Panc1 (cell line): ENCODE measurements around the gene KLHL12. TPM values are rescaled to one million over a fixed set of nuclear protein-coding genes. Genes with fewer than 3 reads are reported as not detected.

ENCODE experiments used
- ATAC-seq: fragments of 200-7000 bp; cut with Tn5 transposase; 2 replicates; pipeline ENCODE4 v1.9.1; 2020; ENCODE audit warnings: mild to moderate bottlenecking, moderate library complexity
- BruUV-seq: library from RNA; stranded (reverse); fragments of 400-500 nt; replicated peaks from 2 replicates; lab custom pipeline; 2021; lab: Mats Ljungman, UMichigan
- CTCF ChIA-PET: fragments of 300-600 bp; sonication (Branson Sonifier 250); formaldehyde crosslinking; loops from one replicate; lab custom pipeline; 2022; ENCODE audit warnings: antibody characterized with exemption; lab: Charles Lee
- POLR2A ChIA-PET: fragments of 300-600 bp; sonication (Branson Sonifier 250); formaldehyde crosslinking; loops from one replicate; lab custom pipeline; 2022; ENCODE audit warnings: antibody characterized with exemption; lab: Charles Lee
- DNase-seq: peaks from one replicate; pipeline ENCODE4 v3.0.0-alpha.2; 2010; ENCODE audit warnings: low read depth, low spot score
- H3K27ac ChIP-seq: 2 replicates; pipeline ENCODE4 v1.5.1; 2011; ENCODE audit warnings: mild to moderate bottlenecking, low read length, inconsistent platforms
- H3K27me3 ChIP-seq: fragments of 200-500 bp; sonication (Bioruptor generic); 2 replicates; pipeline ENCODE4 v1.6.0; 2014; ENCODE audit warnings: low read length, inconsistent platforms; ENCODE audit not compliant: control insufficient read depth, insufficient read depth
- H3K36me3 ChIP-seq: fragments of 200-500 bp; sonication (Bioruptor generic); 2 replicates; pipeline ENCODE4 v1.5.1; 2014; ENCODE audit warnings: inconsistent platforms, mild to moderate bottlenecking, low read length, moderate library complexity; ENCODE audit not compliant: control insufficient read depth, insufficient read depth
- H3K4me1 ChIP-seq: 2 replicates; pipeline ENCODE4 v1.5.1; 2011; ENCODE audit warnings: inconsistent platforms, mild to moderate bottlenecking, low read length, moderate library complexity; ENCODE audit not compliant: control insufficient read depth, insufficient read depth
- H3K4me3 ChIP-seq, 2 experiments: 2 replicates each; pipeline ENCODE4 v1.5.1; 2011 to 2012; ENCODE audit warnings: low read depth in 2 of 2, low read length in 2 of 2, mild to moderate bottlenecking in 2 of 2, inconsistent platforms in 1 of 2, moderate library complexity in 1 of 2
- H3K9me3 ChIP-seq: fragments of 200-500 bp; sonication (Bioruptor generic); 2 replicates; pipeline ENCODE4 v1.5.1; 2014; ENCODE audit warnings: low read depth, mild to moderate bottlenecking, inconsistent platforms, low read length, moderate library complexity; ENCODE audit not compliant: control insufficient read depth, insufficient read depth
- CTCF ChIP-seq: fragments of 450-650 bp; IDR thresholded peaks from 2 replicates; pipeline ENCODE4 v1.5.1; 2017; ENCODE audit warnings: mild to moderate bottlenecking
- POLR2AphosphoS5 ChIP-seq: IDR thresholded peaks from 2 replicates; pipeline ENCODE4 v1.6.1; 2012; ENCODE audit warnings: mild to moderate bottlenecking, low read depth, low read length, moderate library complexity
- SIN3A ChIP-seq: IDR thresholded peaks from 2 replicates; pipeline ENCODE4 v1.6.1; 2012; ENCODE audit warnings: low read depth, mild to moderate bottlenecking, low read length, moderate library complexity, borderline replicate concordance; ENCODE audit not compliant: insufficient read depth
- TCF7L2 ChIP-seq: IDR thresholded peaks from 2 replicates; pipeline ENCODE4 v1.6.1; 2011; ENCODE audit warnings: mild to moderate bottlenecking, low read depth, low read length, inconsistent platforms
- in situ Hi-C: cut with HindIII; loops from 2 replicates; pipeline ENCODE4 v1.10.0; 2016; ENCODE audit warnings: low sequenced_read_pairs, low pct_unique_long_range_greater_than_20kb
- intact Hi-C: fragments of 100-400 bp; cut with micrococcal nuclease; formaldehyde crosslinking; loops from one replicate; pipeline ENCODE4 v1.10.0; 2022; ENCODE audit not compliant: unreplicated experiment
- total RNA-seq: library from RNA; stranded (reverse); gene quantifications from one replicate; pipeline ENCODE4 v1.2.1, GENCODE V29; 2021; ENCODE audit not compliant: unreplicated experiment
- TF ChIP-seq, protein P1 (sequence below), 2 experiments: IDR thresholded peaks; 2 replicates each; pipeline ENCODE4 v1.6.1; 2011 to 2012; ENCODE audit warnings: low read depth in 2 of 2, control low read depth in 1 of 2, low read length in 1 of 2, mild to moderate bottlenecking in 1 of 2, moderate library complexity in 1 of 2; ENCODE audit not compliant: insufficient read depth in 1 of 2

KLHL12 gene
- total RNA-seq, 1 experiment from 2014 or later, result 37.8 TPM

DNA sequence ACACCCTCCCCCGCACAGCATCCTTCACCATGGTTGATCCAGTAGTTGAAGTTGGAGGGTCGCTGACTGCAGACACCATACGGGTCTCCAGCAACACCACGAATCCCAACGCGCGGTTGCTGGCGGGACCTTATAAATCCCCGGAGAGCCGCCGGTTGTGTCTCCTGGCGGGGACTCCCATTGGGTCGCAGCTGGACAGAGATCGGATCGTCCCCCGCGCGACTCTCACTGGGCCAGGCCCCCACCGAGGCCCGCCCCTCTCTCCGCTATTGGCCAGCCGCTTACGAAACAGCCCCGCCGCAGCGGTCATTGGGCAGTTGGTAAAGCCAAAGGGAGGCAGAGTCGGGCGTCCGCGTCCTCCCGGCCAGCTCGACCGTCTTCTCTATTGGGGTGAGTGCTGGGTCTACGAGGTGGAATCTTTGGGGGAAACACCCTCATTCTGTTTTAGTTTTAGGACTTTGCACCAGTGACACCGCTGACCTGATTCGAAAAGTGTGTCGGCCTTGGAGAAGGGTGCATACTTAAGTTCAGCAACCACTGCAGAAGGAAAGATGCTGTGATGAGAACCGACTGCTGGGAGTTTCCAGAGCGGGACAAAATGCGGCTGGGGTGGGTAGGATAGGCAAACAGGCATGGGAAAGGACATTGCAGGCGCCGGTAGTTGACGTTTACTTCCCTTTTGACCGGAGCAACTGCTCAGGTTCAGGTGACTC is 65.5 kb downstream of the KLHL12 start:
- in situ Hi-C loops (no loop called here), intact Hi-C loops (no loop called here)
- peak overlapping the region; percentile 68 to 82 for H3K4me3 ChIP-seq
- no peaks in the 10 kb centered on the region for H3K4me1 ChIP-seq
- CTCF ChIA-PET, result no interaction called here
- ATAC-seq, result peak; percentile 98
- POLR2A ChIA-PET, result interaction anchor here (0.6 to 1.0 kb wide), 2 partner anchors 13 to 109 kb away, joined by 3 read pairs; no protein-coding TSS in a partner anchor
- peaks cover 5% of the 10 kb centered on the region for H3K27me3 ChIP-seq
- H3K27ac ChIP-seq, result no peak overlapping the region; the same call in 1 of the 2 replicates
- TF ChIP-seq TCF7L2 (no peak), CTCF (no peak), POLR2AphosphoS5 (no peak), SIN3A (no peak)
- TF ChIP-seq, protein P1, sequence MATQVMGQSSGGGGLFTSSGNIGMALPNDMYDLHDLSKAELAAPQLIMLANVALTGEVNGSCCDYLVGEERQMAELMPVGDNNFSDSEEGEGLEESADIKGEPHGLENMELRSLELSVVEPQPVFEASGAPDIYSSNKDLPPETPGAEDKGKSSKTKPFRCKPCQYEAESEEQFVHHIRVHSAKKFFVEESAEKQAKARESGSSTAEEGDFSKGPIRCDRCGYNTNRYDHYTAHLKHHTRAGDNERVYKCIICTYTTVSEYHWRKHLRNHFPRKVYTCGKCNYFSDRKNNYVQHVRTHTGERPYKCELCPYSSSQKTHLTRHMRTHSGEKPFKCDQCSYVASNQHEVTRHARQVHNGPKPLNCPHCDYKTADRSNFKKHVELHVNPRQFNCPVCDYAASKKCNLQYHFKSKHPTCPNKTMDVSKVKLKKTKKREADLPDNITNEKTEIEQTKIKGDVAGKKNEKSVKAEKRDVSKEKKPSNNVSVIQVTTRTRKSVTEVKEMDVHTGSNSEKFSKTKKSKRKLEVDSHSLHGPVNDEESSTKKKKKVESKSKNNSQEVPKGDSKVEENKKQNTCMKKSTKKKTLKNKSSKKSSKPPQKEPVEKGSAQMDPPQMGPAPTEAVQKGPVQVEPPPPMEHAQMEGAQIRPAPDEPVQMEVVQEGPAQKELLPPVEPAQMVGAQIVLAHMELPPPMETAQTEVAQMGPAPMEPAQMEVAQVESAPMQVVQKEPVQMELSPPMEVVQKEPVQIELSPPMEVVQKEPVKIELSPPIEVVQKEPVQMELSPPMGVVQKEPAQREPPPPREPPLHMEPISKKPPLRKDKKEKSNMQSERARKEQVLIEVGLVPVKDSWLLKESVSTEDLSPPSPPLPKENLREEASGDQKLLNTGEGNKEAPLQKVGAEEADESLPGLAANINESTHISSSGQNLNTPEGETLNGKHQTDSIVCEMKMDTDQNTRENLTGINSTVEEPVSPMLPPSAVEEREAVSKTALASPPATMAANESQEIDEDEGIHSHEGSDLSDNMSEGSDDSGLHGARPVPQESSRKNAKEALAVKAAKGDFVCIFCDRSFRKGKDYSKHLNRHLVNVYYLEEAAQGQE (IDR thresholded peaks at IDR 0.05; ENCODE audit: insufficient read depth in 1 of 2, low read depth in 2 of 2, low read length in 1 of 2), result no peak; a peak in 1 of 4 replicates
- BruUV-seq, result no TSS peak
- H3K9me3 ChIP-seq, result no peaks in the 10 kb centered on the region
- DNase-seq, result no peak
- peaks cover 3% of the 10 kb centered on the region; the same call in 1 of the 2 replicates for H3K36me3 ChIP-seq

GRCh38 chr1:202860744-202861419 is 66.2 kb downstream of the KLHL12 start:
- BruUV-seq, result no TSS peak

More at GRCh38 chr1:202860744-202861419, 66.2 kb downstream of the KLHL12 start:
- peaks cover 3% of the 10 kb centered on the region; the same call in 1 of the 2 replicates for H3K36me3 ChIP-seq
- intact Hi-C loops (no loop called here), in situ Hi-C loops (no loop called here)
- POLR2A ChIA-PET, result interaction anchor here (0.7 kb wide), 1 partner anchor 417 kb away, joined by 6 read pairs; no protein-coding TSS in a partner anchor
- peak; percentile 81 for ATAC-seq
- TF ChIP-seq POLR2AphosphoS5 (no peak), TCF7L2 (no peak), SIN3A (no peak), CTCF (no peak)
- CTCF ChIA-PET, result interaction anchor here (0.6 kb wide), 1 partner anchor 424 kb away, joined by 4 read pairs; no protein-coding TSS in a partner anchor
- no peaks in the 10 kb centered on the region for H3K4me1 ChIP-seq
- H3K4me3 ChIP-seq, result peak overlapping the region; percentile 68 to 82
- peaks cover 5% of the 10 kb centered on the region for H3K27me3 ChIP-seq
- DNase-seq, result no peak
- no peaks in the 10 kb centered on the region for H3K9me3 ChIP-seq
- no peak overlapping the region; the same call in 1 of the 2 replicates for H3K27ac ChIP-seq
